Measurements from ENCODE around the gene SEPTIN6.

The SEPTIN6 gene

DNA sequence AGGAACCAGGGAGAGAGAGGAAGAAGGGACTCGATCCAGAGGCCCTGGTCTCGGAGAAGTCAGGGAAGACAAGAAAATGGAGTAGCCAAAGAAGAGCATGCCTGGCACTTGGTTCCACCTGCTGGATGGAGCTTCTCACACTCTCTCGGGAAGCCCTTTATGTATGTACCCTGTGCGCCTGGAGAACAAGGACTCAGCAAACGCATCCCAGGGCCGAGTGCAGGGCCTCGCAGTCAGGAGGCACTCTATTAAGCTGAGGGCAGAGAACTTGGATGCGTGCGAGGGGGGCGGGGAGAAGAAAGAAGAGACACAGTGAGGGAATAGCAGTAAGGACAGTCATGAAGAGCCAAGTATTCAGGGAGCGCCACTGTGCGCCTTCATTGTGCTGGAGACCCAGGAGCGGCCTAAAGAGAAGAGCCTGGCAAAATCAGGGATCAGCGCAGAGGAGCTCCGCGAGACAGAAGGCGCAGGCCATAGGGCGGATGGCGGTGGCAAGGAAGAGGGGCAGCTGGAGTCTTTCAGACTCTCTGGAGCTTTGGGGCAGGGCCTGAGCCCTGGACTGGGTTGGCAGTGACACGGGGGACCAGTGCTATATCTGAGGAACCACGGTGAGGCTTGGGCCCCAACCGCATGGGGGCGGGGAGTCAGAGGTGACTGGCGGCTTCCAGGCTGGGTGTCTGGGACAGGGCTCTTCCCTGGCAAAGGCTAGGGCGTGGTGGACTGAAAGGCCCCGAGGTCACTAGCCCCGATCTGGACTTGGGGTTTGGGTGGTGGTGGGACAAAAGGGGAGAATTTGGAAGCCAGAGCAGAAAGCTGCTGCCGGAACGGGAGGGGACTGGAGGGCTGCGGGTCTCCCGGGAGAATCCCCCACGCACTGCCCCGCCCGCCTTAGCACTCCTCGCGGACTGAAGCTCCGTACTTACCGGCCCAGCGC lies 1.9 kb upstream of the SEPTIN6 start:
- Histone ChIP-seq H3K27ac (no peak overlapping the region), H3K4me3 (IDR thresholded peaks at IDR 0.05; ENCODE audit: insufficient read depth, low read depth, low read length) (no peak overlapping the region), H3K4me1 (ENCODE audit: low read depth, poor library complexity, severe bottlenecking) (peaks cover 19% of the 10 kb centered on the region), H2AFZ (ENCODE audit: low read depth) (no peak overlapping the region), H3K36me3 (ENCODE audit: insufficient read depth) (no peaks in the 10 kb centered on the region), H3K27me3 (ENCODE audit: insufficient read depth, low read depth) (no peaks in the 10 kb centered on the region), H3K9ac (no peak overlapping the region), H4K20me1 (ENCODE audit: insufficient read depth) (no peaks in the 10 kb centered on the region), H3K79me2 (ENCODE audit: insufficient read depth, low read depth) (peaks cover 25% of the 10 kb centered on the region), H3K4me2 (no peak overlapping the region)
- TF ChIP-seq, protein P1, sequence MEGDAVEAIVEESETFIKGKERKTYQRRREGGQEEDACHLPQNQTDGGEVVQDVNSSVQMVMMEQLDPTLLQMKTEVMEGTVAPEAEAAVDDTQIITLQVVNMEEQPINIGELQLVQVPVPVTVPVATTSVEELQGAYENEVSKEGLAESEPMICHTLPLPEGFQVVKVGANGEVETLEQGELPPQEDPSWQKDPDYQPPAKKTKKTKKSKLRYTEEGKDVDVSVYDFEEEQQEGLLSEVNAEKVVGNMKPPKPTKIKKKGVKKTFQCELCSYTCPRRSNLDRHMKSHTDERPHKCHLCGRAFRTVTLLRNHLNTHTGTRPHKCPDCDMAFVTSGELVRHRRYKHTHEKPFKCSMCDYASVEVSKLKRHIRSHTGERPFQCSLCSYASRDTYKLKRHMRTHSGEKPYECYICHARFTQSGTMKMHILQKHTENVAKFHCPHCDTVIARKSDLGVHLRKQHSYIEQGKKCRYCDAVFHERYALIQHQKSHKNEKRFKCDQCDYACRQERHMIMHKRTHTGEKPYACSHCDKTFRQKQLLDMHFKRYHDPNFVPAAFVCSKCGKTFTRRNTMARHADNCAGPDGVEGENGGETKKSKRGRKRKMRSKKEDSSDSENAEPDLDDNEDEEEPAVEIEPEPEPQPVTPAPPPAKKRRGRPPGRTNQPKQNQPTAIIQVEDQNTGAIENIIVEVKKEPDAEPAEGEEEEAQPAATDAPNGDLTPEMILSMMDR (conservative IDR thresholded peaks at IDR 0.05; ENCODE audit: low read depth, low read length) = no peak

DNA sequence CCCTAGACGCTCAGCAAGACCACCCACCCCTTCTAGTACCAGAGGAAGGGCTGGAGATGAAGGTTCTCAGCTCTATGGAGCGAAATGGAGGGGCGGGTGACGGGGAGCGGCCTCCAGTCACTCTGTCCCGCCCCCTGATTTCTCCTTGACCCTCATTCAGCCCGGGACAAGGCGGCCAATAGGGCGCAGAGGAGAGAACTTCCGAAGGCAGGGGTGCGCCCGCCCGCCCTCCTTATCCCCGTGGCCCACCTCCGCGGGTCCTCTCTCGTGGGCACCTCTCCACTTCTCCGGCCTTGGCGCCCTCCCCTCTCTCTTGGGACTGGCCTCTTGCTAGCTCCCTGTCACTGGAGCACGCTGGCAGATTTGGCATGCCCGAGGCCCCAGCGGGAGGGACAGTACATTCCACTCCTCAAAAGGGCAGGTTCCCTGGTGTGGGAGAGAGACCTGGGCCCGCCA lies 1.1 kb upstream of the SEPTIN6 start:
- peak overlapping the region; percentile 79 for H2AFZ ChIP-seq (ENCODE audit: low read depth)
- no peaks in the 10 kb centered on the region for H4K20me1 ChIP-seq (ENCODE audit: insufficient read depth)
- no peak overlapping the region; the same call in 1 of the 2 replicates for H3K9ac ChIP-seq
- H3K4me3 ChIP-seq (IDR thresholded peaks at IDR 0.05; ENCODE audit: insufficient read depth, low read depth, low read length) = no peak overlapping the region
- H3K27ac ChIP-seq = no peak overlapping the region
- H3K4me1 ChIP-seq (ENCODE audit: low read depth, poor library complexity, severe bottlenecking) = peaks cover 27% of the 10 kb centered on the region
- peak overlapping the region; percentile 39; the same call in 1 of the 2 replicates for H3K4me2 ChIP-seq
- peaks cover 34% of the 10 kb centered on the region for H3K79me2 ChIP-seq (ENCODE audit: insufficient read depth, low read depth)
- H3K27me3 ChIP-seq (ENCODE audit: insufficient read depth, low read depth) = no peaks in the 10 kb centered on the region
- H3K36me3 ChIP-seq (ENCODE audit: insufficient read depth) = no peaks in the 10 kb centered on the region
- TF ChIP-seq, protein P1 (conservative IDR thresholded peaks at IDR 0.05; ENCODE audit: low read depth, low read length) = no peak

GRCh38 chrX:119692191-119693039 lies 553 bp downstream of the SEPTIN6 start:
- peak overlapping the region; percentile 79; the same call in 1 of the 2 replicates for H2AFZ ChIP-seq (ENCODE audit: low read depth)
- H3K9ac ChIP-seq = peak overlapping the region; percentile 79
- TF ChIP-seq, protein P1 (conservative IDR thresholded peaks at IDR 0.05; ENCODE audit: low read depth, low read length) = no peak
- H3K79me2 ChIP-seq (ENCODE audit: insufficient read depth, low read depth) = peaks cover 50% of the 10 kb centered on the region
- H3K4me2 ChIP-seq = peak overlapping the region; percentile 93
- H3K27ac ChIP-seq = peak overlapping the region; percentile 58
- H4K20me1 ChIP-seq (ENCODE audit: insufficient read depth) = no peaks in the 10 kb centered on the region
- H3K4me3 ChIP-seq (IDR thresholded peaks at IDR 0.05; ENCODE audit: insufficient read depth, low read depth, low read length) = no peak overlapping the region
- no peaks in the 10 kb centered on the region for H3K27me3 ChIP-seq (ENCODE audit: insufficient read depth, low read depth)
- no peaks in the 10 kb centered on the region for H3K36me3 ChIP-seq (ENCODE audit: insufficient read depth)
- H3K4me1 ChIP-seq (ENCODE audit: low read depth, poor library complexity, severe bottlenecking) = peaks cover 41% of the 10 kb centered on the region

DNA sequence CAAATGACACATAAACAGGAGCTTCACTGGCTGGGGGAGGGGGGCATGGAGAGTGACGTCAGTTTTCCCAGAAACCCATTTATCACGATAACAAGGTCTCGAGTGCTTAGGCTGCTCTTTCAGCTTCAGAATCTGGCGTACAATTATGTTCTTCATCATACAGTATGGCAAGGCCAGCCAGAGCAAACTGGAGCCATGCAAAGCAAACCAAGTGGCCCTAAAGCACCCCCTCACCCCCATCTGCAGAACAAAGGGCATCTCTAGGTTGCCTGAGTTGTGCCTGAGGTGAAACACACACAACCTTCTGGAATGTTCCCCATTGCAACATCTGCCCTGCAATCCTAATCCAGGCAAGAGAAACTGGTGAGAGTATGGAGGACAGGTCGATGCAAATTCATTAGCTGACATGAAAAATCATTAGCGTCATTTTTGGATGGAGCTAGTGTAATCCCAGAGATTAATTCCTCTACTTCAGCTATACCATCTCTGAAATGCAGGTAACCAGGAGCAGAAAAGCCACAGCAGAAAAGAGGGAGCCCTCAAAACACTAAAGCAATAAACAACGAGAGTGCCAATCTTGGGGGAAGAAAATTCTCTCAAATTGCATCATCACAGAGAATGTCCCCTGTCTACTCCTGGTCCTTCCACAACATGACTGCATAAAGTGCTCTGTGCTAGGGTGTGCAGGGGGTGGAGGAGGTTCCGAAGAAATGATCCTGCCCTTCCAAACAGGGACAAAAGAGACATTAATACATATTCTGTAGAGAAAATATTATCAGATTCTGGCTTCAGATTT lies 1.8 kb downstream of the SEPTIN6 start:
- peak overlapping the region; percentile 58 for H3K27ac ChIP-seq
- peak overlapping the region; percentile 79 for H3K9ac ChIP-seq
- H3K4me2 ChIP-seq = peak overlapping the region; percentile 93
- peaks cover 63% of the 10 kb centered on the region for H3K79me2 ChIP-seq (ENCODE audit: insufficient read depth, low read depth)
- peaks cover 50% of the 10 kb centered on the region for H3K4me1 ChIP-seq (ENCODE audit: low read depth, poor library complexity, severe bottlenecking)
- H3K36me3 ChIP-seq (ENCODE audit: insufficient read depth) = no peaks in the 10 kb centered on the region
- TF ChIP-seq, protein P1 (conservative IDR thresholded peaks at IDR 0.05; ENCODE audit: low read depth, low read length) = no peak
- no peak overlapping the region for H2AFZ ChIP-seq (ENCODE audit: low read depth)
- no peaks in the 10 kb centered on the region for H3K27me3 ChIP-seq (ENCODE audit: insufficient read depth, low read depth)
- H4K20me1 ChIP-seq (ENCODE audit: insufficient read depth) = no peaks in the 10 kb centered on the region
- no peak overlapping the region for H3K4me3 ChIP-seq (IDR thresholded peaks at IDR 0.05; ENCODE audit: insufficient read depth, low read depth, low read length)

All from KMS-11 (cell line).